ENCODE data around the gene SLC6A2.
A peak's percentile ranks its signal among the peaks of the same experiment; 100 is the strongest.

GRCh38 chr16:55655897-55656681, at the start of gene SLC6A2:
- TF ChIP-seq CTCF (IDR thresholded peaks at IDR 0.05) (peak in 1 of 2 donors; percentile 36), POLR2A (IDR thresholded peaks at IDR 0.05) (no peak), EP300 (IDR thresholded peaks at IDR 0.05) (no peak), POLR2AphosphoS5 (IDR thresholded peaks at IDR 0.05) (no peak)

Data from suprapubic skin (tissue), 4 donors.